GM20431 (cell line): ENCODE results near the gene TEDC1.

Experiments
- in situ Hi-C: fragments of 300-500 bp; cut with MseI, MboI; formaldehyde crosslinking; loops from one replicate; pipeline ENCODE4 v1.15.0; 2020; ENCODE audit warnings: low sequenced_read_pairs; ENCODE audit not compliant: unreplicated experiment

Gene TEDC1

GRCh38 chr14:105483300-105484068 is 7.6 kb upstream of the TEDC1 start:
- in situ Hi-C loops = no loop called here

- in situ Hi-C loops = no loop called here
These were observed 6.7 kb upstream of the TEDC1 start for GRCh38 chr14:105484069-105484996.

DNA sequence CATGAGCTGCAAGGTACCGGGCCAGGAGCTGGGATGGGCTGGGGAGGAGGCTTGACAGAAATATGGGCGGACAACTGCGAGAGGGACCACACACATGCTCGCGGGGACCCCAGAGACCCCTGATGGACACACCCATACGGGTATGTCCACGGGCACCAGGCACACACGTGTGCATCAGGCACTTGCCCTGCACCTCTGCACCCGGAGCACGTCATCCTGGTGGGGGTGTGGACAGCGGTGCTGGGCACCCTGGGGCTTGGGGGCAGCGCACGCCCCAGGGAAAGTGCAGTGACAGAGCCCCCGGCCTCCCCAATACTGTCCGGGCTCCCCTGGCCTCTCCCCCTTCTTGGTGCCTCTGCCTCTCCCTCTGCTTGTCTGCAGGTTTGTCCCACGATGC is 6.1 kb upstream of the TEDC1 start:
- in situ Hi-C loops = no loop called here

DNA sequence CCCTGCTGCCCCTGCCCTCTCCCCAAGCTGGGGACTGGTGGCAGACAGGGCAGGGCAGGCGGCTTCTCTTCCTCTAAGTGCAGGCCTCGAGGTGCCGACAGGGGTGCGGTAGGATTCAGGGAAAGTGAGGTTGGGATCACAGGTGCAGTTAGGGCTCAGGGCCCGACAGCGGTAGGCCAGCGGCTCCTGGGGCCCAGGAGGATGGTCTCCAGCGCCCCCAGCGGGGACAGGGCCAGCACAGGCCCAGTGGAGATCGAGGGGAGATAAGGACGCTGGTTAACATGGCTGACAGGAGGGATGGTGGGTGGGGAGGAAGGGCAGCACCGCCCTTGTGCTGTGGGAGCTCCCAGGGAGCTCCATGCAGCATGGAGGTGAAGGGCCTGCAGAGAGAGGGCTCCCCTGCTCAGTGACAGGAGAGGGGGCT is 5.3 kb upstream of the TEDC1 start:
- in situ Hi-C loops = no loop called here

- in situ Hi-C loops = no loop called here
These were observed 4.7 kb upstream of the TEDC1 start, which contains the start of gene CRIP1 for GRCh38 chr14:105486163-105486973. TSS of gene CRIP1 (plus strand) at chr14:105486886. CDS start at chr14:105487260, 374 bp downstream.

DNA sequence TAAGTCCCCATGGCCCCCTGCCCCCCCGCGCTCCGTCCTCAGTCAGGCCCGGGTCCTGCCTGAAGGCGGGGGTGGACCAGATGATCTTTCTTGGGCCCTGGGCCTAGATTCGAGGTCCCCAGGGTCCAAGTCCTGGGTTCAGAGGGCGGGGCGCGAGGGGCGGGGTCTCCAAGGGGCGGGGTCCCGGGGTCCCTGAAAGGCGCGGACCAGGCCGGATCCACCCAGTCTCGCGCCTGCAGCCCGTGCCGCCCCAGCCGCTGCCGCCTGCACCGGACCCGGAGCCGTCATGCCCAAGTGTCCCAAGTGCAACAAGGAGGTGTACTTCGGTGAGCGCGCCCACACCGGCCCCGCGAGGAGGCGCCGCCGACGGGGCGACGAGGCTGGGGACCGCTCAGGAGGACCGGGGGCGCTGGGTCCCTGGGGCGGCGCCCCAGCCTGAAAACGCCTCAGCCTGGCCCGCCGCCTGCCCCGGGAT is 4.0 kb upstream of the TEDC1 start:
- in situ Hi-C loops = no loop called here

GRCh38 chr14:105487449-105487985 is 3.5 kb upstream of the TEDC1 start:
- in situ Hi-C loops = no loop called here

DNA sequence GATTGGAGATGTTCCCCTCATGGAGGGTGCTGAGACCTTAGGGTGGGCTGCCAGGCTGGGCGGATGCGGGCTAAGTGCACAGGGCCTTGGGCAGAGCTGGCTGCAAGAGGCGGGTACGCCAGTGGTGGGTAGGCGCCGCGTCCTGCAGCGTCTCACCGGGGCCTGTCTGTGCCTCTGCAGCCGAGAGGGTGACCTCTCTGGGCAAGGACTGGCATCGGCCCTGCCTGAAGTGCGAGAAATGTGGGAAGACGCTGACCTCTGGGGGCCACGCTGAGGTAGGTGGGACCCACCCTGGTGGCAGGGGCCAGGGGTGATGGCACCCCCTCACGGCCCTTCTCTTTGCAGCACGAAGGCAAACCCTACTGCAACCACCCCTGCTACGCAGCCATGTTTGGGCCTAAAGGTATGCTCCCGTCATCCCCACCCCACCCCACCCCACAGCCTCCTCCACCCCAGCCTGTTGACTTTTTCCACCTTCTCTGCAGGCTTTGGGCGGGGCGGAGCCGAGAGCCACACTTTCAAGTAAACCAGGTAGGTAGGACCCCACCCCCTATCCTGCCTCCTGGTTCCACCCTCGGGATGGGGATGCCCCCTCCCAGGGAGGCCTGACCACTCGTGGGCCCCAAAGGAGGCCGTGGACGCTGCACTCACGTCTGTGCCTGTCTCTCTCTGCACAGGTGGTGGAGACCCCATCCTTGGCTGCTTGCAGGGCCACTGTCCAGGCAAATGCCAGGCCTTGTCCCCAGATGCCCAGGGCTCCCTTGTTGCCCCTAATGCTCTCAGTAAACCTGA is 2.9 kb upstream of the TEDC1 start:
- in situ Hi-C loops = no loop called here

DNA sequence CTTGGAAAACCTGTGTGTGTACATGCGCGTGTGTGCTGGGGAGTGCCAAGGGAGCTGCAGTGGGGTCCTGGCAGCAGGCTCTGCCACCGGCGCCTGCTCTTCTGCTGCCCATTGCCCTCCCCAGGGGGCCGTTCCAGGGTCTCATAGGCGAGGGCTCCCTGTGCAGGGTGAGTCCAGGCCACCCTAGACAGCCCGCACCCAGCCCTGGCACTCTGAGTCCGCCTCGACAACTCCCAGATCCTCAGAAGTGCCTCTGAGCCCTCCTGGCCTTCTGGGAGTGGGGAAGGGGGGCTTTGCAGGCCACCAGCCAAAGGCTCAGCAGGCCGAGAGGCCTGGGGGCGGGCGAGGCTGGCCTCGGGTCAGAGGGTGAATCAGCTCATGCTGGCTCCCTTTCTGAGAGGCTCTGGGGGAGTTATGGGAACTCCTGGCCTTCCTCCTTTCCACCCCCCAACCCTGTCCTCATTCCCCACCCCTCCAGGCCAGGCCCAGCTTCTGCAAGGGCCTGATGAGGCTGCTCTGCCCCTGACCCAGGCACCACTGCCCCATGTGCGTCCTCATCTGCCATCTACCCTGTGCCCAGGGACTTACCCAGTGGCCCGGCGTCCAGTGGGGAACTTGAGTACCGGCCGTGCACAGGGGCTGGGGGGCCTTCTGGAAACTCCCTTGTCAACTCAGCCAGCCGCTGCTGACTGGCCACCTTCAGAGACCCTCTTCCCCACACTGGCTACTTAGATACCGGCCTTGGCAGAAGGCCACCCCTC is 2.1 kb upstream of the TEDC1 start:
- in situ Hi-C loops = no loop called here

GRCh38 chr14:105489542-105490266 is 1.3 kb upstream of the TEDC1 start:
- in situ Hi-C loops = no loop called here

GRCh38 chr14:105490267-105490571 is 827 bp upstream of the TEDC1 start:
- in situ Hi-C loops = no loop called here

GRCh38 chr14:105491366-105491973 is 424 bp downstream of the TEDC1 start:
- in situ Hi-C loops = no loop called here

- in situ Hi-C loops = no loop called here
These were observed 1.3 kb downstream of the TEDC1 start for GRCh38 chr14:105492031-105492970.

DNA sequence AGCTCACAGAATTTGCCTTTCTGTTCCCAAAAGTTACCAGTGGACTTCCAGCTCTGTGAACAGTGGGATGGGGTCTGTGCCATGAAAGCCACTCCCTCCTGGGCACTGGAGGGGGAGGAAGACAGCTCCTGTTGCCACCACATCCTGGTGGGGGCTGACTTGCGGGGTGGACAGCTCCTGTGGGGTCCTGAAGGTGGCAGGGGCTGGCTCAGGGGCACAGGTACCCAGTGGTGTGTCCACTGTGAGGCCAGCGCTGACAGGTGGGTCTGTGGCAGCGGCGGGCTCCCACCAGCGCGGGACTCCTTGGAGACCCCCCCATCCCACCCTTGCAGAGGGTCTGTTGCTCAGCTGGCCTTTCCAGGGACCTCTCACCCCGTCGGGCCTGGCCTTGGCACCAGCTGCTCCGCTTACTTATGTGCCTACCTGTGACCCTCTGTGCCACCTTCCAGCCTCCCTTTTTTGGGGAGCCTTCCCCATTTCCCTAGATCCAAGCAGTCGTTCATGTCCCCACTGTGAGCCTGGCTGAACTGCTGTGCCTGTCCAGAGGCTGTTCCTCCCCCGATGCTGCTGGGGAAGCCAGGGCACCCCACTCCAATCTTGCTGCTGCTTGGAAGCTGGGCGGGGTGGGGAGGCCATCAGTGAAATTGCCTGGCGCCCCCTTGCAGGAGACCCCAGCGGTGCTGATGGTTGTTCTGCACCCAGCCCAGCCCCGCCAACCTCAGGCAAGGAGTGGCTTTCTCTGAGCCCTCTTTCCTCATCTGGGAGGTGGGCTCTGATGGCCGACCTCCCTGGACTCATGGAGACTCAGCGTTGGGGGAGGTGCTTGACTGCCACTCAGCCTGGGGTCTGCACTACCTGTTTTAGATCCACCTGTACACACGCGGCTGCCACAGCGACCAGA is 2.2 kb downstream of the TEDC1 start:
- in situ Hi-C loops = no loop called here

DNA sequence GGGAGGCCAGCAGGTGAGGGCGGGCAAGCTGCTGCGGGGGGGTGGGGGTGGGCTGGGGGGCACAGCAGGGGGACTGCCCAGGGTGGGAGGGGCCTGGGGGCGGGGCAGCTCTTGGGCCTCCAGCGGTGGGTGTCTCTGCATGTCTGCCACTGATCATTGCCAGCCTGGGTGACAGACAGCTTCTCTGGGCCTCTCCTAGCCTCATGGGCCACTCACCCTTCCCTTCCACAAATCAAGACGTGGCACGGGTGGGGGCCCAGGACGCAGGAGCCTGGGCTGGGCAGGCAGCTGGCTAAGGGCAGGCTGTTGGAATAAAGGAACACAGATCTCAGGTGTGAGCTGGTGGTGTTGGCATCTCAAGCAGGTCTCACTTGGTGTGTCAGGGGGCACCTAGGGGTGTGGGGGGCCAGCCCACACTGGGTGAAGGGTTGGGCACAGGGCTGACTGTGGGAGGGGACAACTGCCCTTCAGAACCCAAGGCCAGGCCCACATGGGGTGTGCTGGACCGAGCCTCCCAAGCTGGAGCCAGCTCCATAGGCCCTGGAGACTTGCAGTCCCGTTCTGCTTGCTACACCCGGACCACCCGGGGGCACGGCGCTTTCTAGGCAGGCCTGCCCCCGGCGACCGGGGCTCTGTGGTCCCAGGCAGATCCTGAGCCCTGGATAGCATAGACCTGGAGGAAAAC is 3.0 kb downstream of the TEDC1 start:
- in situ Hi-C loops = no loop called here
